BJ (cell line): ENCODE measurements around the gene PCDHGA11. TPM values are rescaled to one million over a fixed set of nuclear protein-coding genes. Genes with fewer than 3 reads are reported as not detected.
A peak's percentile ranks its signal among the peaks of the same experiment; 100 is the strongest.
"Not testable (repeated sequence)": the region's sequence is repeated elsewhere in the genome, so short reads cannot be mapped to it uniquely, and the experiment has no call there.

Experiments used
- CTCF ChIA-PET: fragments of 350-600 bp; formaldehyde crosslinking; extraction: SDS; loops from one replicate; lab custom pipeline; 2021; ENCODE audit warnings: antibody characterized with exemption, inconsistent platforms; lab: Yijun Ruan, JAX
- POLR2A ChIA-PET: fragments of 300-600 bp; sonication (Branson Sonifier 250); formaldehyde crosslinking; extraction: SDS; loops from one replicate; lab custom pipeline; 2021; ENCODE audit warnings: antibody characterized with exemption; lab: Charles Lee
- DNase-seq: peaks from one replicate; pipeline ENCODE4 v3.0.0-alpha.2; 2011; ENCODE audit warnings: low read depth
- H3K27me3 ChIP-seq: 2 replicates; pipeline ENCODE4 v1.6.0; 2011; ENCODE audit warnings: low read length; ENCODE audit not compliant: control insufficient read depth, insufficient read depth
- H3K36me3 ChIP-seq: 2 replicates; pipeline ENCODE4 v1.5.1; 2011; ENCODE audit warnings: low read length; ENCODE audit not compliant: control insufficient read depth, insufficient read depth
- H3K4me3 ChIP-seq: 2 replicates; pipeline ENCODE4 v1.5.1; 2011; ENCODE audit warnings: low read depth, mild to moderate bottlenecking, control low read depth, low read length
- polyA plus RNA-seq: library from polyadenylated mRNA; depleted of rRNA; stranded (reverse); fragments of >200 nt; gene quantifications from 2 replicates; pipeline ENCODE4 v1.2.3, GENCODE V29; 2011
- TF ChIP-seq, protein P1 (sequence below): IDR thresholded peaks from 2 replicates; pipeline ENCODE4 v1.5.1; 2011; ENCODE audit warnings: low read depth, mild to moderate bottlenecking, control low read depth, inconsistent platforms, low read length, moderate library complexity; ENCODE audit not compliant: insufficient read depth

PCDHGA11 gene
- polyA plus RNA-seq, 1 experiment: 7.4 TPM

DNA sequence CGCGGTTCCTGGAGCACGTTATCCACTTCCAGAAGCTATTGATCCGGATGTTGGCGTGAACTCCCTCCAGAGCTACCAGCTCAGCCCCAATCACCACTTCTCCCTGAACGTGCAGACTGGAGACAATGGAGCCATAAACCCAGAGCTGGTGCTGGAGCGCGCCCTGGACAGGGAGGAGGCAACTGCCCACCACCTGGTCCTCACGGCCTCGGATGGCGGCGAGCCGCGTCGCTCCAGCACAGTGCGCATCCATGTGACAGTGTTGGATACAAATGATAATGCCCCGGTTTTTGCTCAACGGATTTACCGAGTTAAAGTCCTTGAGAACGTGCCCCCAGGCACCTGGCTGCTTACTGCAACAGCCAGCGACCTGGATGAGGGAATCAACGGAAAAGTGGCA, 17.5 kb upstream of the PCDHGA11 start:
- CTCF ChIA-PET: interaction anchor here (0.6 to 1.5 kb wide), 5 partner anchors 13 to 161 kb away, joined by 3 to 8 read pairs (median 3); no protein-coding TSS in a partner anchor
- H3K36me3 ChIP-seq: no peaks in the 10 kb centered on the region; the same call in 1 of the 2 replicates
- TF ChIP-seq, protein P1, sequence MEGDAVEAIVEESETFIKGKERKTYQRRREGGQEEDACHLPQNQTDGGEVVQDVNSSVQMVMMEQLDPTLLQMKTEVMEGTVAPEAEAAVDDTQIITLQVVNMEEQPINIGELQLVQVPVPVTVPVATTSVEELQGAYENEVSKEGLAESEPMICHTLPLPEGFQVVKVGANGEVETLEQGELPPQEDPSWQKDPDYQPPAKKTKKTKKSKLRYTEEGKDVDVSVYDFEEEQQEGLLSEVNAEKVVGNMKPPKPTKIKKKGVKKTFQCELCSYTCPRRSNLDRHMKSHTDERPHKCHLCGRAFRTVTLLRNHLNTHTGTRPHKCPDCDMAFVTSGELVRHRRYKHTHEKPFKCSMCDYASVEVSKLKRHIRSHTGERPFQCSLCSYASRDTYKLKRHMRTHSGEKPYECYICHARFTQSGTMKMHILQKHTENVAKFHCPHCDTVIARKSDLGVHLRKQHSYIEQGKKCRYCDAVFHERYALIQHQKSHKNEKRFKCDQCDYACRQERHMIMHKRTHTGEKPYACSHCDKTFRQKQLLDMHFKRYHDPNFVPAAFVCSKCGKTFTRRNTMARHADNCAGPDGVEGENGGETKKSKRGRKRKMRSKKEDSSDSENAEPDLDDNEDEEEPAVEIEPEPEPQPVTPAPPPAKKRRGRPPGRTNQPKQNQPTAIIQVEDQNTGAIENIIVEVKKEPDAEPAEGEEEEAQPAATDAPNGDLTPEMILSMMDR: no peak
- DNase-seq: no peak
- H3K27me3 ChIP-seq: no peaks in the 10 kb centered on the region
- no peak overlapping the region for H3K4me3 ChIP-seq
- POLR2A ChIA-PET: no interaction called here

DNA sequence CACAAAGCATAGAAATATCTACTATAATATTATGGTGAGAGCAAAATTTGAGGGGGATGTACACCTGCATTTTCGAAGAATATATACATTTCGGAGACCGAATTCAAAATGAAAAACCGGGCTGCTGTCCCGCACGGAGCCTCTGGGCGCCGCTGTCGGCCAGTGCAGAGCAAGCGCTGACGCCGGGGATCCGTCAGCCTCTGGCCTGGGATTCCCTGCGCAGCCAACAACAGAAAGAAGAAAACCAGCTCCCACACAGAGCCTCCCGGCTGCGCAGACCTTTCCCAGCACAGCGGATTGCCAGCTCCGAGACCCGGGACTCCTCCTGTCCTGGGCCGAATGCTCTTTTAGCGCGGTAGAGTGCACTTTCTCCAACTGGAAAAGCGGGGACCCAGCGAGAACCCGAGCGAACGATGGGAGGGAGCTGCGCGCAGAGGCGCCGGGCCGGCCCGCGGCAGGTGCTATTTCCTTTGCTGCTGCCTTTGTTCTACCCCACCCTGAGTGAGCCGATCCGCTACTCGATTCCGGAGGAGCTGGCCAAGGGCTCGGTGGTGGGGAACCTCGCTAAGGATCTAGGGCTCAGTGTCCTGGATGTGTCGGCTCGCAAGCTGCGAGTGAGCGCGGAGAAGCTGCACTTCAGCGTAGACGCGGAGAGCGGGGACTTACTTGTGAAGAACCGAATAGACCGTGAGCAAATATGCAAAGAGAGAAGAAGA, 12.9 kb upstream of the PCDHGA11 start, which contains the start of gene PCDHGB6:
TSS of gene PCDHGB6 (plus strand) at position 232 of the 716 bp plus-strand sequence. CDS start at position 414, 182 bp downstream.
- not testable (repeated sequence) for DNase-seq

DNA sequence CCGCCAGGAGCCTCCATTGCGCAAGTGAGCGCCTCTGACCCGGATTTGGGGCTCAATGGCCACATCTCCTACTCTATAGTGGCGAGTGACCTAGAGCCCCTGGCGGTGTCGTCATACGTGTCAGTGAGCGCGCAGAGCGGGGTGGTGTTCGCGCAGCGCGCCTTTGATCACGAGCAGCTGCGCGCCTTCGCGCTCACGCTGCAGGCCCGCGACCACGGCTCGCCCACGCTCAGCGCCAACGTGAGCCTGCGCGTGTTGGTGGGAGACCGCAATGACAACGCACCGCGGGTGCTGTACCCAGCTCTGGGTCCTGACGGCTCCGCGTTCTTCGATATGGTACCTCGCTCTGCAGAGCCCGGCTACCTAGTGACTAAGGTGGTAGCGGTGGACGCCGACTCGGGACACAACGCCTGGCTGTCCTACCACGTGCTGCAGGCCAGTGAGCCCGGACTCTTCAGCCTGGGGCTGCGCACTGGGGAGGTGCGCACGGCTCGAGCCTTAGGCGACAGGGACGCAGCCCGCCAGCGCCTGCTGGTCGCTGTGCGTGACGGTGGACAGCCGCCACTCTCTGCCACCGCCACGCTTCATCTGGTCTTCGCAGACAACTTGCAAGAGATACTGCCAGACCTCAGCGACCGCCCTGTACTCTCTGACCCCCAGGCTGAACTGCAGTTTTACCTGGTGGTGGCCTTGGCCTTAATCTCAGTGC, 11.1 kb upstream of the PCDHGA11 start:
- ChIA-PET POLR2A (no interaction called here), CTCF (interaction anchor here (4.3 kb wide), 1 partner anchor 149 kb away, joined by 73 read pairs; no protein-coding TSS in a partner anchor)
- DNase-seq: no peak
- TF ChIP-seq, protein P1: no peak
- H3K36me3 ChIP-seq: no peaks in the 10 kb centered on the region; the same call in 1 of the 2 replicates
- H3K4me3 ChIP-seq: no peak overlapping the region
- H3K27me3 ChIP-seq: no peaks in the 10 kb centered on the region

More for the DNA sequence above, 12.9 kb upstream of the PCDHGA11 start, which contains the start of gene PCDHGB6:
- H3K27me3 ChIP-seq, H3K36me3 ChIP-seq, POLR2A ChIA-PET: not testable (repeated sequence)
- TF ChIP-seq, protein P1: peak; percentile 61
- CTCF ChIA-PET: interaction anchor here (0.6 to 2.1 kb wide), 13 partner anchors 9 to 161 kb away, joined by 3 to 11 read pairs (median 4); partner anchors contain the start of genes PCDHGA11, PCDHGA2, PCDHGA6 and PCDHGB3
- H3K4me3 ChIP-seq: peak within 1 kb of the TSS; percentile 26

DNA sequence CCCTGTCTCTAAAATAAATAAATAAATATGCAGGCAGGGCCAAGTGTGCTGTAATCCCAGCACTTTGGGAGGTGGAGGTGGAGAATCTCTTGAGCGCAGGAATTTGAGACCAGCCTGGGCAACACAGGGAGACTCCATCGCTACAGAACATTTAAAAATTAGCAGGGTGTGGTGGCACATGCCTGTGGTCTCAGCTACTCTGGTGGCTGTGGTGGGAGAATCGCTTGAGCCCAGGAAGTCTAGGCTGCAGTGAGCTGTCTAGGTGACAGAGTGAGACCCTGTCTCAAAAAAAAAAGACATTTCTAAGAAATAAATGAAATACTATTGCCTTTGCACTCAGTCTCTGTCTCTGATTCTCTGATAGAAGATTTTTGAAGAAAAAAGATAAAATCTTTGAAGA, 9.3 kb upstream of the PCDHGA11 start:
- ChIA-PET CTCF (interaction anchor here (2.1 to 4.3 kb wide), 3 partner anchors 20 to 147 kb away, joined by 6 to 73 read pairs (median 19); partner anchors contain the start of gene PCDHGA8), POLR2A (no interaction called here)
- Histone ChIP-seq H3K27me3 (no peaks in the 10 kb centered on the region), H3K4me3 (no peak overlapping the region), H3K36me3 (no peaks in the 10 kb centered on the region; the same call in 1 of the 2 replicates)
- TF ChIP-seq, protein P1: no peak
- DNase-seq: no peak
